IMR-90 (cell line): ENCODE data around the gene ZSWIM5.
"Not testable (repeated sequence)": the region's sequence is repeated elsewhere in the genome, so short reads cannot be mapped to it uniquely, and the experiment has no call there.

ENCODE experiments used
- CHD1 ChIP-seq: IDR thresholded peaks from 2 replicates; pipeline ENCODE4 v1.6.1; 2012; ENCODE audit warnings: low read depth, low read length, improper control_type of control experiment
- MXI1 ChIP-seq: IDR thresholded peaks from 2 replicates; pipeline ENCODE4 v1.6.1; 2012; ENCODE audit warnings: low read depth, mild to moderate bottlenecking, low read length, moderate library complexity, borderline replicate concordance
- NFE2L2 ChIP-seq: fragments of 150-350 bp; IDR thresholded peaks from 2 replicates; pipeline ENCODE4 v1.6.1; 2016; ENCODE audit warnings: low read depth, mild to moderate bottlenecking, low read length
- POLR2A ChIP-seq: IDR thresholded peaks from 2 replicates; pipeline ENCODE4 v1.6.1; 2012; ENCODE audit warnings: mild to moderate bottlenecking, low read depth, low read length
- USF2 ChIP-seq: fragments of 150-350 bp; IDR thresholded peaks from 2 replicates; pipeline ENCODE4 v1.6.1; 2017; ENCODE audit warnings: mild to moderate bottlenecking, antibody characterized with exemption, low read length, low read depth
- TF ChIP-seq, protein P1 (sequence below): conservative IDR thresholded peaks from 2 replicates; pipeline ENCODE4 v1.5.1; 2012; ENCODE audit warnings: mild to moderate bottlenecking, low read depth, low read length, improper control_type of control experiment

DNA sequence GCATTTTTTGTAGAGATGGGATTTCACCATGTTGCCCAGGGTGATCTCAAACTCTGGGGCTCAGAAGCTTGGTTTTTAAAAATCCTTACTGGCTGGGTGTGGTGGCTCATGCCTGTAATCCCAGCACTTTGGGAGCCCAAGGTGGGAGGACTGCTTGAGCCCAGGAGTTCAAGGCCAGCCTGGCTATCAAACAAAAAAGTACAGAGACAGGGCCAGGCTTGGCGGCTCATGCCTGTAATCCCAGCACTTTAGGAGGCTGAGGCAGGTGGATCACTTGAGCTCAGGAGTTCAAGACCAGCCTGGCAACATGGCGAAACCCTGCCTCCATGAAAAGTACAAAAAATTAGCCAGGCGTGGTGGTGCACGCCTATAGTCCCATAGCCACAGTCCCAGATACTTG is 112.0 kb downstream of the ZSWIM5 start:
- TF ChIP-seq, protein P1, sequence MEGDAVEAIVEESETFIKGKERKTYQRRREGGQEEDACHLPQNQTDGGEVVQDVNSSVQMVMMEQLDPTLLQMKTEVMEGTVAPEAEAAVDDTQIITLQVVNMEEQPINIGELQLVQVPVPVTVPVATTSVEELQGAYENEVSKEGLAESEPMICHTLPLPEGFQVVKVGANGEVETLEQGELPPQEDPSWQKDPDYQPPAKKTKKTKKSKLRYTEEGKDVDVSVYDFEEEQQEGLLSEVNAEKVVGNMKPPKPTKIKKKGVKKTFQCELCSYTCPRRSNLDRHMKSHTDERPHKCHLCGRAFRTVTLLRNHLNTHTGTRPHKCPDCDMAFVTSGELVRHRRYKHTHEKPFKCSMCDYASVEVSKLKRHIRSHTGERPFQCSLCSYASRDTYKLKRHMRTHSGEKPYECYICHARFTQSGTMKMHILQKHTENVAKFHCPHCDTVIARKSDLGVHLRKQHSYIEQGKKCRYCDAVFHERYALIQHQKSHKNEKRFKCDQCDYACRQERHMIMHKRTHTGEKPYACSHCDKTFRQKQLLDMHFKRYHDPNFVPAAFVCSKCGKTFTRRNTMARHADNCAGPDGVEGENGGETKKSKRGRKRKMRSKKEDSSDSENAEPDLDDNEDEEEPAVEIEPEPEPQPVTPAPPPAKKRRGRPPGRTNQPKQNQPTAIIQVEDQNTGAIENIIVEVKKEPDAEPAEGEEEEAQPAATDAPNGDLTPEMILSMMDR: not testable (repeated sequence)
- not testable (repeated sequence) for TF ChIP-seq POLR2A, CHD1, MXI1, NFE2L2, USF2
